ENCODE measurements around the gene GTF2A1L.
"Not testable (repeated sequence)": the region's sequence is repeated elsewhere in the genome, so short reads cannot be mapped to it uniquely, and the experiment has no call there.

Gene GTF2A1L

DNA sequence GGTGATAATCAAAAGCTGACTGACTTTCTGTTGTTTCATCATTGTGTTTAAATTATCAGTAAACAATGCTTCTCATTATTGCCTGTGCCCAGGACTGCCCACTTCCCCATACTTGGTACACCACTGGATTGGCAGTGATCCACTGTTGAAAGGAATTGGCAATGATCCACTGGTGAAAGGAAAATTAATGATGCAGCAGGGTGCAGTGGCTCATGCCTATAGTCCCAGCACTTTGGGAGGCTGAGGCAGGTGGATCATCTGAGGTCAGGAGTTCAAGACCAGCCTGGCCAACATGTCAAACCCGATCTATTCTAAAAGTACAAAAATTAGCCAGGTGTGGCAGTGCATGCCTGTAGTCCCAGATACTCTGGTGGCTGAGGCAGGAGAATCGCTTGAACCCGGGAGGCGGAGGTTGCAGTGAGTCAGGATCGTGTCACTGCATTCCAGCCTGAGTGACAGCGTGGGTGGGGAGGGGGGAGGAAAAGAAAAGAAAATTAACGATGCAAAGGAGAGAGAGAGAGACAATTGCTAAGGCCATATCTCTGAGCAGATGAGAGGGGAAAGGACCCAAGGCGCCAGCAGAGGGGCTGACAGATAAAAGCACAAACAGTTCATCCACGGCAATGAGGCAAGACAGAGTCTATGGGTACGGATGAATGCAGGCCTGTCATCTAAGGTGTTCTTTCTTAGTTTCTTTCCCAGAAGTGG lies 10.2 kb upstream of the GTF2A1L start:
- DNase-seq (ENCODE audit: low read depth): no peak

DNA sequence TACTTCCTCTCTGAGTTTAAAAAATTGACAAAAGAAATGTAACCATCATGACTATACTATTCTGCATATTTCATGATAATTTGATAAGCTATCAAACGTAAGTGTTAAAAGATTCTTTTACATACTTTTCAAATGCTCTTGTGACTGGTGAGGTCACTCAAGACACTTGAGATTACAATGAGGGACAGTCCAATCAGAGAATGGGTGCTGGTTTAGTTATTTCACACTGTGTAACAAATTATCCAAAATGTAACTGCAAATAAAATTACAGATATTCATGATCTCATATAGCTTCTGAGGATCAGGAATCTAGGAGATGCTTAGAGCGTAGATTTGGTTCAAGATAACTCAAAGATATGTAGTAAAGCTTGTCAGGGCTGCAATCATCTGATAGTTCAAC lies 4.4 kb upstream of the GTF2A1L start:
- DNase-seq (ENCODE audit: low read depth): no peak

DNA sequence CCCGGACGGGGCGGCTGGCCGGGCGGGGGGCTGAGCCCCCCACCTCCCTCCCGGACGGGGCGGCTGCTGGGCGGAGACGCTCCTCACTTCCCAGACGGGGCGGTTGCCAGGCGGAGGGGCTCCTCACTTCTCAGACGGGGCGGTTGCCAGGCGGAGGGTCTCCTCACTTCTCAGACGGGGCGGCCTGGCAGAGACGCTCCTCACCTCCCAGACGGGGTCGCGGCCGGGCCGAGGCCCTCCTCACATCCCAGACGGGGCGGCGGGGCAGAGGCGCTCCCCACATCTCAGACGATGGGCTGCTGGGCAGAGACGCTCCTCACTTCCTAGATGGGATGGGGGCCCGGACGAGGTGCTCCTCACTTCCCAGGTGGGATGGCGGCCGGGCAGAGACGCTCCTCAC lies 3.1 kb upstream of the GTF2A1L start:
- DNase-seq (ENCODE audit: low read depth): not testable (repeated sequence)

DNA sequence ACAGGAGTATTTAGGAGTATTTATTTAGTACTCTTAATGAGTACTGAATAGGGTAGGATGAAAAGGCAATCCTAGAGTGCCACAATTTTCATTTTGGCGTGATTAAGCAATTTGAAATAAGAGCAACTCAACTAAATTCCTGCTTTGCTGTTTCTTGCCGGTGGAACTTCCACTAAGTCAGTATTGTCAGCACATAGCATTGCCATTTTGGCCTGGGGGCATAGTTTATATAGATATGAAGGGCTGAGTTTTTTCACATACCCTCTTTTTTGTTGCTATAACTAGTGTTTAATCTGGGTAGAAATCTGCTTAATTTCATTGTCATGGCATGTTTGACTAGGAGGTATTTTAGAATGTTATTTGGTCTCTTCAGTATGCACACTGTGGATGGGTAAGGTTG lies 1.9 kb downstream of the GTF2A1L start:
- DNase-seq (ENCODE audit: low read depth): no peak

DNA sequence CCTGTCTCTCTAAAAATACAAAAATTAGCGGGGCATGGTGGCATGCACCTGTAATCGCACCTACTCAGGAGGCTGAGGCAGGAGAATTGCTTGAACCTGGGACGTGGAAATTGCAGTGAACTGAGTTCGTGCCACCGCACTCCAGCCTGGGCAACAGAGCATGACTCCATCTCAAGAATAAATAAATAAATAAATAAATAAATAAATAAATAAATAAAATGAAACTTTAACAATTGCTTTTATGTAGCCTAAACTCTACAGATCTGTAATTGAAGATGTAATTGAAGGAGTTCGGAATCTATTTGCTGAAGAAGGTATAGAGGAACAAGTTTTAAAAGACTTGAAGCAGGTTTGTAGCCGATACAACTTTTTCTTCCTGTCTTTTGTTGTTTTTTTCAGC lies 2.9 kb downstream of the GTF2A1L start:
- no peak for DNase-seq (ENCODE audit: low read depth)

DNA sequence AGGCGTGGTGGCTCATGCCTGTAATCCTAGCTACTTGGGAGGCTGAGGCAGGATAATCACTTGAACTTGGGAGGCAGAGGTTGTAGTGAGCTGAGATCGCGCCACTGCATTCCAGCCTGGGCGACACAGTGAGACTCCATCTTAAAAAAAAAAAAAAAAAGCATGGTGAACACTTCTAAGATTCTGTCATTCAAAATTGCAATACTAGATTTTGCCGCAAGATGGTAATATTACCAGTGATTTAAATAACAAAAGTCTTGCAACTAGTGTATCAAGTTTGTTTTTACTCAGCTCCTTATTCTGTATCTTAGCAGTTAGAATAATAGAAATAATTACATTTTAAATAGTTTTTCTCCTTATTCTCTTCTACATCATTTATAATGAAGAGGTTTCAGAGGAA lies 5.0 kb downstream of the GTF2A1L start:
- not testable (repeated sequence) for DNase-seq (ENCODE audit: low read depth)

DNA sequence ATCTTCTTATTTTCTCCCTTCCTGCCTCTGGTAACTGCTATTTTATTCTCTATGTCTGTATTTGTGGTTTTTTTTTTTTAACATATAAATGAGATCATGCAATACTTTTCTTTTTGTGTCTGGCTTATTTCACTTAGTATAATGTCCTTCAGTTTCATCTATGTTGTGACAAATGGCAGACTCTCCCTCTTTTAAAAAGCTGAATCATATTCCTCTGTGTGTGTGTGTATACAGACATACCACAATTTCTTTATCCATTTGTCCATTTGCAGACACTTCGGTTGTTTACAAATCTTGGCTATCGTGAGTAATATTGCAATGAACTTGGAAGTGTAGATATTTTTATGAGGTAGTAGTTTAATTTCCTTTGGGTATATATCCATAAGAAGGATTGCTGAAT lies 7.0 kb downstream of the GTF2A1L start:
- DNase-seq (ENCODE audit: low read depth): no peak

DNA sequence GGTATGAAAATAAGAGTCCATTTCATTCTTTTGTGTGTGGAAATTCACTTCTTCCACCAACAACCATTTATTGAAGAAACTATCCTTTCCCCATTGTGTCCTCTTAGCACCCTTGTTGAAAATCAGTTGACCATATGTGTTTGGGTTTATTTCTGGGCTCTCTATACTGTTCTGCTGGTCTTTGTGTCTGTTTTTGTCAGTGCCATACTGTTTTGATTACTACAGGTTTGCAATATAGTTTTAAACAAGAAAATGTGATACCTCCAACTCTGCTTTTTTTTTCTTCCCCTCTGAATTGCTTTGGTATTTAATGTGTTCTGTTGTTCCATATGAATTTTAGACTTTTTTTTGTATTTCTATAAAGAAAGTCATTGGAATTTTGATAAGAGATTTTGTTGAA lies 8.4 kb downstream of the GTF2A1L start:
- no peak for DNase-seq (ENCODE audit: low read depth)

DNA sequence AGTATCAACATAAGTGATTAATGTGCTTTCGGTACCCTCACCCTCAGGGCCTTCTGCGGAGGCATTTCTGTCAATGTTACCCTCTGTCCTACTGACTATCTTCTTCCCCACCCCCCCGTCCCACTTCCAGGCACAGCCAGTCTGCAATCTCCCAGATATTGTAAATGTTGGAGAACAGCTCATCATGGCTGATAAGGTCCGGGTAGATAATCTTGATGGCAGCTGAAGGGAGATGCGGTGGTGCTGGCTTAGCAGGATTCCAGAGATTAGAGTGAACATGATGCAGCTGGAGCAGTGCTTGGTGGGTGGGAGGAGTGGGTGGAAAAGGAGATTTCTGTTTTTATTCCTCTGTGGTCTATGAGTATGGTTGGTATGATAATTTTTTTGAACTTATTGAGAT lies 15.5 kb downstream of the GTF2A1L start:
- DNase-seq (ENCODE audit: low read depth): peak; percentile 5

DNA sequence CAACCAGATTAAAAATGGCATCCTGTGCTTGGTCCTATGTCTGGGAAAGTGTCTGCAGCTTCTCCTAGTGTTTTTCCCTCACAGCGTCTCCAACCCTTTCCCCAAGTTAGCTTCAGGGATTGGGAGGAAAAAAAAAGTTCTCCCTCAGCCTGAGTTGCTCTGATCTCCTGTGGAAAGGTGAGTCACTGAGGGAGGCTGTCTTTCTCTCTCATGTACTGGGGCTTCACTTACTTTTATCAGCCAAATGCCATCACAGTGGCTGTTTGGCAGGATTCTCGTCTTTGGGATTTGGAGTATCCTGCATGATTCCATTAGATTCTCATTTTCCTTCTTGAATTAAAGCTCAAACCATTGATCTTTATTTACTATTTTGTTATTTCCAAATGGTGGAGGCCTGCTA lies 18.1 kb downstream of the GTF2A1L start:
- no peak for DNase-seq (ENCODE audit: low read depth)

DNA sequence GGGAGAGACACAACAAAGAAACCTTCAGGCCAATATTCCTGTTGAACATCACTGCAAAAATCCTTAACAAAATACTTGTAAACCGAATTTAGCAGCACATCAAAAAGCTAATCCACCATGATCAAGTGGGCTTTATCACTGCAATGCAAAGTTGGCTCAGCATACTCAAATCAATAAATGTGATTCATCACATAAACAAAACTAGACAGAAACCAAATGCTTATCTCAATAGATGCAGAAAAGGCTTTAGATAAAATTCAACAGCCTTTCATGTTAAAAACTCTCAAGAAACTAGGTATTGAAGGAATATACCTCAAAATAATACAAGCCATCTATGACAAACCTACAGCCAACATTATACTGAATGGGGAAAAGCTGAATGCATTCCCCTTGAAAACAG lies 20.6 kb downstream of the GTF2A1L start:
- no peak for DNase-seq (ENCODE audit: low read depth)

DNA sequence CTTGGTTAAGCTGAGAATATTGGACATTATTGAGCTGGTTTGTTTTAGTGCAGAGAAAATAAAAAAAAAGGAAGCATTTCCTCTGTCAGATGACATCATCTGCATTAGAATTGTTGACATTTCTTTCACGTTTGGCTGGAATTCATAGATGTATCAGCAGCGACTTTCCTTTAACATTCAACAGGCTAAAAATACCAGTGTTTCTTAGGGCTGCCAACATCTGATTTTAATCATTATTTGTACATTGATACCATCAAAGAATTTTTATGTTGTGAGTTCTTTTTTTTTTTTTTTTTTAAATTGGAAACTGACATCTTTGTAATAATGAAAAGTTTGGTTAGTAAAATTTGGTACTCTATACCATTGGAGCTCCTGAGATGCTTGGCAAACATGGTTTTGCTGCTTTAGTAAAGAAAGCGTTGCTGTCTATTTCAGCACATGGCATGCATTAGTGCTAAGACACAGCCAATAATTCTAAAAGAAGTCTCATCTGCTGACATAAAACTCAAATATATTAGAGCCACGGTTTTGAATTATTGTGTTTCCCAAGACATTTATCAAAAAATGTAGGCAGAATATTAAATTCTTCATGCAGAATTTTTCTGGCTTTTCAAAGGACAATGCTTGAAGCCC lies 33.6 kb downstream of the GTF2A1L start:
- peak; percentile 22 for DNase-seq (ENCODE audit: low read depth)

DNA sequence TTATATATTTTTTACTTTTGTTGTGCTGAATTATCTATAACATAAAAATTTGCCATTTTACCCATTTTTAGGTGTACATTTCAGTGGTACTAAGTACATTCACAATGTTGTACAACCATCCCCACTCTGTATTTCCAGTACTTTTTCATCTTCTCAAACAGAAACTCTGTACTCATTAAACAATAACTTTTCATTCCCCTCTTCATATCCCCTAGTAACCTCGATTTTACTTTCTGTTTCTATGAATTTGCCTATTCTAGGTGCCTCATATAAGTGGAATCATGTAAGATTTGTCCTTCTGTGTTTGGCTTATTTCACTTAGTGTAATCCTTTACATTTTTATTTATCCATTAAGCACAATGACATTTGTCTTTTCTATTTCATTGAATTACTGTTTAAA lies 51.3 kb downstream of the GTF2A1L start:
- DNase-seq (ENCODE audit: low read depth): no peak

DNA sequence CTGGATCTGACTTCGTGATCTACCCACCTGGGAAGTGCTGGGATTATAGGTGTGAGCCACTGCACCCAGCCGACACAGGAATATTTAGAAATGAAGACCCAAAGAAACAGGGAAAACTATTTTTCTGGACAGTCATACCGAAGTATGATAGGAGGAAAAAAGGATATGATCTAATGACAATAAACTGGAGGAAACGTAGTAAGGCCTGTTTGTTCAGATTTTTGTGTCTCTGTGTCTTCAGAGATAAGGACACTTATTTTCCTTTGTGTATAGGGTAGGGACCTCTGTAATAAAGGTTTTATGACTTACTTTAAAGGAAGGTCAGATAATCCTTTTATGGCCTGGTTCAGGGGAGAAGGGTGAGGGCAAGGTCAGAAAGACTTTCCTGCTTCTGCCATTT lies 55.9 kb downstream of the GTF2A1L start:
- DNase-seq (ENCODE audit: low read depth): no peak

DNA sequence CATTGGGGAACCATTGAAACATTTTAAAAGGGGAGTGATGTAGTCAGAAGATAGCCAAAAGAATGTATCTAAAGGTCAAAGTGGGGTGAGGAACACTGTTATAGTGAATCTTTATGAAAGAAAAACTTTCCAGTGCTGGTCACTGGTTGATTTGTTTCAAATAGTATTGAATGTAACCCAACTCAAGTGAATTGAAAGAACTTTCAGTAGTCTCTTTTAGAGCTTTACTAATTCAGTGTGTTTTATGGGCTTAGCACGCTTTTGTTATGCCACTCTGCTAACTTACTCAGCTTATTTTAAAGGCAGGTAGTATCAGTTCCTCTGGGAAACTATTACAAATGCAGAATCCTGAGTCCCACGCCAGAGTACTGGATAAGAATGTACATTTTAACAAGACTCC lies 57.3 kb downstream of the GTF2A1L start:
- no peak for DNase-seq (ENCODE audit: low read depth)

DNA sequence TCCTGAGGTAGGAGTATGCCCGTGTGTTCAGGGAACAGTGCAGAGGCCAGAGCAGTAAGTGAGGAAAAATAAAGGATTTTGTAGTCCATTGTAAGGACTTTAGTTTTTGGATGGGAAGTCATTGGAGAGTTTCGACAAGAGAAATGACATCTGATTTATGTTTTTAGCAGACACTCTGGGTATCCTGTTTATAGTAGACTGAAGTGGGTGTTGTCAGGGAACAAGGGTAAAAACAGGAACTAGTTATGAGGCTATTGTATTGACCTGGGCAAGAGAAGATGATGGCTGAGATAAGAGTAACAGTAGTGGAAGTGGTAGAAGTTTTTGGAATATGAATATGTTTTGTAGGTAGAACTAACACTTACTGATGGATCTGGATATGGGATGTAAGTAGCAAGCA lies 59.8 kb downstream of the GTF2A1L start:
- no peak for DNase-seq (ENCODE audit: low read depth)

DNA sequence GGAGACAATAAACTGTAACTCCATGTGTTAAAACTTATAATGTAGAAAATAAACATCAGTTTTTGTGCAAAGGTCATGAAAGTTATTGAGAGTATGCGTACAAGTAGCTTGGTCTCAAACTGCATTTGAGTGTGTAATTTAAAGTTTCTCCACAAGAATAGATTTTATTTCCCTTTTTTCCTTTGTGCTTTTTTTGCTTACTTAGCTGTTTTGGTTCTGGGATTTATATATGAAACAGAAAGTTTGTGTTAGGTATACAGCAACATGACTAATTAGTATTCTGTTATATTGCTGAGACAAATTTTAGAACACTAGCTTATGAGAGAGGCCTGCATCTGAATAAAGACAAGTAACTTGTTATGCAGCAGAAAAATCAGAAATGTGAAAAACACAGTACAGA lies 67.5 kb downstream of the GTF2A1L start:
- DNase-seq (ENCODE audit: low read depth): no peak

DNA sequence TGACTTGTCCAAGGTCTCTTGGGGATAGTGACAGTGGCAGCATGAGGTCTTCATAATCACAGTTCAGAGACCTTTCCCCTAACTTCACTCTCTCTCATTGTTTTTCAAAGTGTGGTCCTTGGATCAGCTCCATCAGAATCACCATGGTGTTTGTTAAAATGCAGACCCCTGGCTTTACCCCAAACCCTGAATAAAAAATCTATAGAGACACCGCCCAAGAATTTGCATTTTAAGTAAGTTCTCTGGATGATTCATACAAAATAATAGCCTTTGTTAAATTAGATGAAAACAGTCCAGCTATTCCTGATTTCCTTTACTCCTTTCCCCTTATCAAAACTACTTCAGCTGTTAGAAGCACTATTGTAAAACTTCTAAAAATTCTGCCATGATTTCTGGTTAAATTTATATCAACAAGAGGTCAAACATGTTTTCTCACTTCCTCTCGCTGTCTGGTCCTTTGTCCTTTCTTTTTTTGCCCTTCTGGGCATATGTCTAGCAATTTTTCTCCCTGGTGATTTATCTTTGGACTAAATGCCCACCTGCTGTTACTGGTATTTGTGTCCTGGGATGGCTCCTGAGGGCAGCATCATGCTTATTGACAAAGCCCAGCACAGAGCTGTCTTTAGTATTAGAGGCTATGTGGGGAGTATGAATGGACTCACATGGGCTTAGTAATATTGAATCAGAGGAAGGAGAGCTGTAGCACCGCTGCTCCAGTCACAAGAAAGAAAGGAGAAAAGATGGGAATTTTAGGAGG lies 74.5 kb downstream of the GTF2A1L start:
- no peak for DNase-seq (ENCODE audit: low read depth)

DNA sequence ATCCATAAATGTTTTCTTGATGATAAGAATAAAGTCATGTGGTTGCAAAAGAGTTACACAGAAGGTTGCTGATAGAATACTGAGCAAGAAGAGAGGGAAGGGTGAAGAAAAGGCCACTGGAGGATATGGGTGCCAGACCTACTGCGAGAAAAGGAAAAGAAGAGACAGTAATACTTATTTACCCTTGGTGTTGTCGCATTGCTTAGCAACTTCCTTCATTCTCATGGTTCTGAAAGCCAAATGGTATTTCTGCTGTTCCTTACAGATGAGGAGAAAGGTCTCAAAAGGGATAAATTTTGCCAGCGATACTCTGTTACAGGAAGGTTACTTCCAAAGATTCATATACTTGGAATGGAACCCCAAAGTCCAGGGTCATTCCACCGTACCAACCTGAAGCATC lies 75.4 kb downstream of the GTF2A1L start:
- no peak for DNase-seq (ENCODE audit: low read depth)

DNA sequence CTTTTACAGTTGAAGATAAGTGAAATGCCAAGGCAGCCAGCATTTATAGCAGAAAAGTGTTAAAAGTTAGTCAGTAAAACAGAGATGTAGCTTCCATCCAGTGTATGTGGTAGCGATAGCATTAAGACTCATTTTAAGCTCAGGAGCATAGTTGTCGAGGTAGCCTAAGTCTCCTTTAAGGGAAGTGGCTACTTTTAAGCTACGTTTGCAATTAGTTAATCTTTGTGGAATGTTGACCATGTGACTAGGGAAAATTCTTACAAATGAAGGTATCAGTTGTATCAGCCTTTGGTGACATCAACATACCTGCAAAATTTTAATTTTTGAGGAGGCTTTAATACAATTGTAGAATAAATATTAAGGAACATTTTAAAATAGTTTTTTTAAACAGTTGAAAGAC lies 76.0 kb downstream of the GTF2A1L start:
- no peak for DNase-seq (ENCODE audit: low read depth)

DNA sequence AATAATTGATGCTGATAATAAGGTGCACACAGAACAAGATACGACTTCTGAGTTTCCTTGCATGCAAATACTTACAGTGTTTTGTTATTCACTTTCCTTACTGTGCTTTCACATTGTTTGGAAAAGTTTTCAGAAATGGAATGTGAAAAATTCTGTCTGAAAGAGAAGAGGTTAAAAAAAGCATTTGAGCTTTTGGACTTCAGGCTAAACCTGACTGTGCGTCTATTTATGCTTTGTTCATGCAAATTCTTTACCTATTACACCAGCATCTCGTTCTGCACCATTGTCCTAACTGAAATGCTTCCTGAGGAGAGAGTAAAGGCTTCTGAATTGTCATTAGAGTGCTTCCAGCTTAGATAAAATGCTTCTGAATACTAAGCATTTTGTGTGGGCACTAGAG lies 76.5 kb downstream of the GTF2A1L start:
- DNase-seq (ENCODE audit: low read depth): no peak

DNA sequence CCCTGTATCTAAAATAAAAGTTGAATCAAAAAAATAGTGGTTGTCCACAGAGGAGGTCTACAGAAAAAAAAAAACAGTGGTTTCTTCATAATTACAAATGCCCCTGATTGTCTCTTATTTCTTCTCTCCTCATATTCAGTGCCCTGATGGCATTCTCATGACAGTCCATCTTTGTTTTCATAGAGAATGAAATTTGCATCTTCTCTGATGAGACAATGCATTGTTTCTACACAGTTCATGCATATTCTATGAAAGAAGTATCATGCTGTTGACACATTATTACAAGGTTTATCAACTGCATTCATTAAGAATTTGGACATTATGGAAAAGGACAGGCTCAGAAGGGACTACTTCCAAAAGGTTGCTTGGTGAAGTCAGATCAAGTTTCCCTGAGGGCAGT lies 78.3 kb downstream of the GTF2A1L start:
- DNase-seq (ENCODE audit: low read depth): no peak

DNA sequence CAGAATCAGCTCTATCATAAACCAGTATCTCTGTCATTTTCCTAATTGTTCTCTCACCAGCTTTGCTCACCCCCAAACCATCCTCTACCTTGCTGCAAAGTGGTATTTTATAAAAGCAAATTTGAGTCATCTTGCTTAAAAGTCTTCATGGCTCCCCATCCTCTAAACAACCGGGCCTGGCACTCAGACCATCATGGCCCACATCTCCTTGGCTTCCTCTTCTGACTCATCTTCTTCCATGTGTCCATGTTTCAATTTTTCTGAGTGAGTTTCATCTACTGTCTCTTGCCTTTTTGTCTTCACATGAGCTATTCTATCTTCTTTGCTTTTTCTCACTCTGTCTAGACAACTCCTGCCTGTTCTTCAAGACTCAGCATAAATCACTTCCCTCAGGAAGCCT lies 79.2 kb downstream of the GTF2A1L start:
- no peak for DNase-seq (ENCODE audit: low read depth)

Measured in non-pigmented ciliary epithelial cell (primary cell).